ENCODE results near the gene ADH4. TPM values are rescaled to one million over a fixed set of nuclear protein-coding genes. Genes with fewer than 3 reads are reported as not detected.
A peak's percentile ranks its signal among the peaks of the same experiment; 100 is the strongest.
"Not testable (repeated sequence)": the region's sequence is repeated elsewhere in the genome, so short reads cannot be mapped to it uniquely, and the experiment has no call there.

The ADH4 gene
- total RNA-seq (2014; rRNA removed; shearing (Covaris generic)) (not detected in 2 replicates), total RNA-seq (2022) (not detected in 2 replicates), Bru-seq, nascent RNA (not detected), BruChase-seq, experiment 1, labeled RNA remaining after a 6-hour chase (percentile 6 among the genes with signal in this experiment), BruChase-seq, experiment 2, labeled RNA remaining after a 2-hour chase (not detected)
- long read RNA-seq = 0 reads

DNA sequence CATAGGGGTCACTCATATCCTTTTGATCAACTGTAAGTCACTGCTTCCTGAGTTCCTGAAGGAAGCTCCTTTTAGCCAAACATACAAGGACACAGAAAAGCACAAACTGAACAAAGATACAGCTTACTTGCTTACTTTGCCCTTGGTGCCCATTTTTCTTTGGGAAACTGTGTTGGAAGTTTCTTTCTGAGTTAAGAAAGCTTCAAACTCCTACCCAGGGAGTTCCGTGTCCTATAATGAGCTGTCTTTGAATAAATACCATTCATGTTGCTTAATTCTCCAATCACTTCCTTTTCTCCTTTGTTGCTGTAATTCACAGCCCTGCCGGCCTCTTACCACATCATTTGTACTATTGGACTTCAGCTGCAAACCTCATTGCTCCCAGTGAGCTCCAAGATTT, at the start of gene ADH4:
Gene ADH4, minus strand, starts transcription at position 228 of the 400 bp plus-strand sequence. Its CDS starts 75 bp downstream, at position 153.
- H3K4me2 ChIP-seq (ENCODE audit: low read length) = no peak within 1 kb of the TSS
- intact Hi-C loops (cut with micrococcal nuclease; ENCODE audit: unreplicated experiment) = no loop called here
- no peaks in the 10 kb centered on the region for H3K79me2 ChIP-seq (ENCODE audit: insufficient read depth, low read depth, low read length)
- TF ChIP-seq, protein P1, sequence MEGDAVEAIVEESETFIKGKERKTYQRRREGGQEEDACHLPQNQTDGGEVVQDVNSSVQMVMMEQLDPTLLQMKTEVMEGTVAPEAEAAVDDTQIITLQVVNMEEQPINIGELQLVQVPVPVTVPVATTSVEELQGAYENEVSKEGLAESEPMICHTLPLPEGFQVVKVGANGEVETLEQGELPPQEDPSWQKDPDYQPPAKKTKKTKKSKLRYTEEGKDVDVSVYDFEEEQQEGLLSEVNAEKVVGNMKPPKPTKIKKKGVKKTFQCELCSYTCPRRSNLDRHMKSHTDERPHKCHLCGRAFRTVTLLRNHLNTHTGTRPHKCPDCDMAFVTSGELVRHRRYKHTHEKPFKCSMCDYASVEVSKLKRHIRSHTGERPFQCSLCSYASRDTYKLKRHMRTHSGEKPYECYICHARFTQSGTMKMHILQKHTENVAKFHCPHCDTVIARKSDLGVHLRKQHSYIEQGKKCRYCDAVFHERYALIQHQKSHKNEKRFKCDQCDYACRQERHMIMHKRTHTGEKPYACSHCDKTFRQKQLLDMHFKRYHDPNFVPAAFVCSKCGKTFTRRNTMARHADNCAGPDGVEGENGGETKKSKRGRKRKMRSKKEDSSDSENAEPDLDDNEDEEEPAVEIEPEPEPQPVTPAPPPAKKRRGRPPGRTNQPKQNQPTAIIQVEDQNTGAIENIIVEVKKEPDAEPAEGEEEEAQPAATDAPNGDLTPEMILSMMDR (conservative IDR thresholded peaks at IDR 0.05; ENCODE audit: low read length) = no peak
- TF ChIP-seq EZH2phosphoT487 (IDR thresholded peaks at IDR 0.05; ENCODE audit: borderline replicate concordance, low read depth, low read length) = no peak
- ChIA-PET CTCF (ENCODE audit: unreplicated experiment) (no interaction called here), POLR2A (interaction anchor here (0.5 to 1.3 kb wide), 2 partner anchors 9 to 427 kb away, joined by 3 read pairs; no protein-coding TSS in a partner anchor)
- no peak within 1 kb of the TSS for H3K27ac ChIP-seq (ENCODE audit: low read depth, low read length, poor library complexity, severe bottlenecking)
- no peak for DNase-seq (ENCODE audit: low spot score)
- H3K4me3 ChIP-seq (ENCODE audit: low read depth, low read length, poor library complexity, severe bottlenecking) = no peak within 1 kb of the TSS
- no peaks in the 10 kb centered on the region for H4K20me1 ChIP-seq (ENCODE audit: insufficient read depth, low read length)
- H3K9me3 ChIP-seq (ENCODE audit: low read length) = no peaks in the 10 kb centered on the region
- BruUV-seq (replicated peaks) = no TSS peak
- H3K36me3 ChIP-seq (ENCODE audit: insufficient read depth, low read length) = no peaks in the 10 kb centered on the region
- H3K9me2 ChIP-seq (ENCODE audit: insufficient read depth, low read length) = no peaks in the 10 kb centered on the region
- no peaks in the 10 kb centered on the region for H3K4me1 ChIP-seq (ENCODE audit: insufficient read depth, low read length, poor library complexity, severe bottlenecking)
- no peak within 1 kb of the TSS for H2AFZ ChIP-seq (ENCODE audit: low read length)

DNA sequence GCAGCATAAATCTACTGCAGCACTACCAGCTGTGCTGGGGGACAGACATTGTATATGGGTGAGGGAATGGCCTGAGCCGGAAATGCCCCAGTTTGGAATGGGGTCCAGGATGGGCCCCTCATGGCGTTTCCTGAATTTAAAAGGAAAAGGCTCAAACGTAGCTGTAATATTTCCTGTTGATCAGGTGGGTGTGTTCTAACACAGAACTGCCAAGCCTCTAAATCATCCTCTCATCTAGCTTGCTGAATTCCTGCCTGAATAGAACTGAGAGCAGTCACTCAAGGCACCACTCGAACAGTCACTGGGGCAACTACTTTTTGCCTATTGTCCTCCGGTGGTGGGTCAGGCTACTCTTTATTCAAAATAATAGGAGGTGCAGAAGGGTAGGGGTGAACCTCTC, 46.2 kb upstream of the ADH4 start:
- H4K20me1 ChIP-seq (ENCODE audit: insufficient read depth, low read length) = no peaks in the 10 kb centered on the region
- ChIA-PET CTCF (ENCODE audit: unreplicated experiment) (no interaction called here), POLR2A (no interaction called here)
- no peaks in the 10 kb centered on the region for H3K36me3 ChIP-seq (ENCODE audit: insufficient read depth, low read length)
- BruUV-seq (replicated peaks) = no TSS peak
- no peak overlapping the region for H3K4me2 ChIP-seq (ENCODE audit: low read length)
- H3K9me3 ChIP-seq (ENCODE audit: low read length) = no peaks in the 10 kb centered on the region
- H3K9me2 ChIP-seq (ENCODE audit: insufficient read depth, low read length) = no peaks in the 10 kb centered on the region
- H3K79me2 ChIP-seq (ENCODE audit: insufficient read depth, low read depth, low read length) = no peaks in the 10 kb centered on the region
- no peak overlapping the region for H3K4me3 ChIP-seq (ENCODE audit: low read depth, low read length, poor library complexity, severe bottlenecking)
- no peak overlapping the region for H3K27ac ChIP-seq (ENCODE audit: low read depth, low read length, poor library complexity, severe bottlenecking)
- TF ChIP-seq, protein P1 (conservative IDR thresholded peaks at IDR 0.05; ENCODE audit: low read length) = no peak
- TF ChIP-seq EZH2phosphoT487 (IDR thresholded peaks at IDR 0.05; ENCODE audit: borderline replicate concordance, low read depth, low read length) = no peak
- no peak overlapping the region for H2AFZ ChIP-seq (ENCODE audit: low read length)
- intact Hi-C loops (cut with micrococcal nuclease; ENCODE audit: unreplicated experiment) = no loop called here
- H3K4me1 ChIP-seq (ENCODE audit: insufficient read depth, low read length, poor library complexity, severe bottlenecking) = no peaks in the 10 kb centered on the region
- DNase-seq (ENCODE audit: low spot score) = no peak

DNA sequence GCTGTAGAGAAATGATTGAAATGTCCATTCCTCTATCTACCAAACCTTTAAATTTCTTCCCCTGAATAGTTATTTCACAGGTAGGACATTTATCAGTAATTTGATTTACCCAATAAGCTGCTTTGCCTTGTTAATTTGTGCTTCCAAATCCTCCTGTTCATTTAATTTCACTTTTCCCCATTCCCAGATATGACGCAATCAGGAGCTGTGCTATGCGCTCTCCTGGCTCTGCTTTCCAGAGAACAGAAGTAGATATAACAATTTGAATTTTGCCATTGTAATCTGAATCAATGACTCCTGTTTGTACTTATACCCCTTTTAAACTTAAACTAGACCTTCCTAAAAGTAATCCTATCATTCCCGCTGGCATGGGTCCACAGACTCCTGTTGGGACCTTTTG, 45.8 kb upstream of the ADH4 start:
- H3K9me2 ChIP-seq (ENCODE audit: insufficient read depth, low read length); H3K4me2 ChIP-seq (ENCODE audit: low read length); H3K4me3 ChIP-seq (ENCODE audit: low read depth, low read length, poor library complexity, severe bottlenecking); H3K9me3 ChIP-seq (ENCODE audit: low read length); H3K4me1 ChIP-seq (ENCODE audit: insufficient read depth, low read length, poor library complexity, severe bottlenecking); BruUV-seq (replicated peaks); H3K36me3 ChIP-seq (ENCODE audit: insufficient read depth, low read length); H3K27ac ChIP-seq (ENCODE audit: low read depth, low read length, poor library complexity, severe bottlenecking); POLR2A ChIA-PET; DNase-seq (ENCODE audit: low spot score); CTCF ChIA-PET (ENCODE audit: unreplicated experiment); intact Hi-C loops (cut with micrococcal nuclease; ENCODE audit: unreplicated experiment); H3K79me2 ChIP-seq (ENCODE audit: insufficient read depth, low read depth, low read length); H2AFZ ChIP-seq (ENCODE audit: low read length); H4K20me1 ChIP-seq (ENCODE audit: insufficient read depth, low read length): not testable (repeated sequence)
